Prostate gland (tissue), 2 donors: ENCODE results near the gene CTRB1.

Experiments
- POLR2A ChIP-seq: fragments of 450-650 bp; IDR thresholded peaks from one replicate; pipeline ENCODE4 v1.6.1; 2016; ENCODE audit warnings: antibody characterized with exemption, mild to moderate bottlenecking
- TF ChIP-seq, protein P1 (sequence below), 4 experiments: fragments of 200-600 bp in 2 of 4; fragments of 450-650 bp in 2 of 4; sonication (generic) in 2 of 4; IDR thresholded peaks; 1 replicate in 3 of 4; 2 replicates in 1 of 4; pipeline ENCODE4 v1.5.1; 2016 to 2019; ENCODE audit warnings: antibody characterized with exemption in 4 of 4, mild to moderate bottlenecking in 2 of 4, moderate library complexity in 2 of 4

DNA sequence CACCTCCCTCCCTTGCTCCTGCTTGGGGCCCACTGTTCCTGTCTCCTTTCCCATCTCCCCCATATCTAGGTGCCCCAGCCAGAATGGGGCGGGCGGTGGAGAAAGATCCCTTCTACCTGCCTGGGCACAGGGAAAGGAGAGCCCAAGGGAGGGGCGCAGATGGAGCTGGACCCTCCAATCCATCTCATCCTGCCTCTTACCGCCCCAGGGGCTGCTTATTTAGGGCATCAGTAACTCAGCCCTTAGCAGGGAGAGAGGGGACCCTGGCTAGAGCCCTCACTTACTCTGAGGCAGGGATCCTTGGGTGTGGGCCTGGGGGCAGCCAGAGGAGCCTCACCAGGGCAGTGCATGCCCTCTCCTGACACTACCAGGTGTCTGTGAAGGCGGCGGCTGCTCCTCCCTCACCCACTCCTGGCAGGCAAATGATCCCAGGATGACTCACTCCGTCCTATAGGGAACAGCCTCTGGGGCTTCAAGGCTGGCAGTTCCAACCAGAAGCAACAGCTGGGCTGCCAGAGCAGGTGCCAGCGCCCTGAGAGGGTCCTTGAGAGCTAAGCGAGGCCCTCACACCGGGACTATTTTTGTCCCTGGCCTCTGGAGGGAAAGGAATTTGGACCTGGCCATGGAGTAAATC lies 49.0 kb downstream of the CTRB1 start:
- TF ChIP-seq, protein P1, sequence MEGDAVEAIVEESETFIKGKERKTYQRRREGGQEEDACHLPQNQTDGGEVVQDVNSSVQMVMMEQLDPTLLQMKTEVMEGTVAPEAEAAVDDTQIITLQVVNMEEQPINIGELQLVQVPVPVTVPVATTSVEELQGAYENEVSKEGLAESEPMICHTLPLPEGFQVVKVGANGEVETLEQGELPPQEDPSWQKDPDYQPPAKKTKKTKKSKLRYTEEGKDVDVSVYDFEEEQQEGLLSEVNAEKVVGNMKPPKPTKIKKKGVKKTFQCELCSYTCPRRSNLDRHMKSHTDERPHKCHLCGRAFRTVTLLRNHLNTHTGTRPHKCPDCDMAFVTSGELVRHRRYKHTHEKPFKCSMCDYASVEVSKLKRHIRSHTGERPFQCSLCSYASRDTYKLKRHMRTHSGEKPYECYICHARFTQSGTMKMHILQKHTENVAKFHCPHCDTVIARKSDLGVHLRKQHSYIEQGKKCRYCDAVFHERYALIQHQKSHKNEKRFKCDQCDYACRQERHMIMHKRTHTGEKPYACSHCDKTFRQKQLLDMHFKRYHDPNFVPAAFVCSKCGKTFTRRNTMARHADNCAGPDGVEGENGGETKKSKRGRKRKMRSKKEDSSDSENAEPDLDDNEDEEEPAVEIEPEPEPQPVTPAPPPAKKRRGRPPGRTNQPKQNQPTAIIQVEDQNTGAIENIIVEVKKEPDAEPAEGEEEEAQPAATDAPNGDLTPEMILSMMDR (IDR thresholded peaks at IDR 0.05), result no peak
- TF ChIP-seq POLR2A, result no peak
